ENCODE data around the gene SLC38A6.

SLC38A6 gene

GRCh38 chr14:60963761-60964160 lies 17.3 kb upstream of the SLC38A6 start:
- no peak overlapping the region for H3K27ac ChIP-seq (ENCODE audit: low read depth, low read length)
- no peak overlapping the region for H3K9ac ChIP-seq (ENCODE audit: low read length)
- no peaks in the 10 kb centered on the region for H3K9me3 ChIP-seq (ENCODE audit: low read length)
- no peaks in the 10 kb centered on the region for H3K27me3 ChIP-seq (ENCODE audit: control insufficient read depth in 1 of 2, insufficient read depth in 2 of 2, low read length in 2 of 2)
- H3K4me3 ChIP-seq (ENCODE audit: low read depth in 1 of 2, low read length in 2 of 2) = no peak overlapping the region
- no peaks in the 10 kb centered on the region for H3K4me1 ChIP-seq (ENCODE audit: insufficient read depth, low read length)
- no peaks in the 10 kb centered on the region for H3K36me3 ChIP-seq (ENCODE audit: insufficient read depth, low read length)

GRCh38 chr14:60964904-60965303 lies 16.1 kb upstream of the SLC38A6 start:
- H3K27me3 ChIP-seq (ENCODE audit: control insufficient read depth in 1 of 2, insufficient read depth in 2 of 2, low read length in 2 of 2) = no peaks in the 10 kb centered on the region
- H3K9me3 ChIP-seq (ENCODE audit: low read length) = no peaks in the 10 kb centered on the region
- no peak overlapping the region for H3K4me3 ChIP-seq (ENCODE audit: low read depth in 1 of 2, low read length in 2 of 2)
- H3K27ac ChIP-seq (ENCODE audit: low read depth, low read length) = no peak overlapping the region
- H3K4me1 ChIP-seq (ENCODE audit: insufficient read depth, low read length) = no peaks in the 10 kb centered on the region
- no peaks in the 10 kb centered on the region for H3K36me3 ChIP-seq (ENCODE audit: insufficient read depth, low read length)
- H3K9ac ChIP-seq (ENCODE audit: low read length) = no peak overlapping the region

DNA sequence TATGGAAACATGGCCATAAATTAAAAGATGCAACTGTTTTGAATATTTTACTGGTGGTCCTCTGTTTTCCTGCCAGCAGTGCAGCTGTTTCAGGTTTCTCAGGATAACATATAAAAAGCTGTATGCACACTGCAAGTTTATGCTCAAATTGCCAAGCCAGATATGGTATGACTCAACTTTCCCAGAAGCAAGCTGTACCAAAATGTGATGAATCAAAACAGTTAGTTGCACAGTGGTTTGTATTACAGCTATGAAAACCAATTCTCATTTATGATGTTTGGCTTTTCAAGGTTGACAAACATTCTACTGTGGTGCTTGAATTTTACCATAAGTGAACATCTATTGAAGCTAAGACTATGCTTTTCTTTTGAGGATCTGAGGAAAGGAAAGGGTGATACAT lies 15.6 kb upstream of the SLC38A6 start:
- Histone ChIP-seq H3K4me3 (ENCODE audit: low read depth in 1 of 2, low read length in 2 of 2) (no peak overlapping the region), H3K27me3 (ENCODE audit: control insufficient read depth in 1 of 2, insufficient read depth in 2 of 2, low read length in 2 of 2) (no peaks in the 10 kb centered on the region), H3K4me1 (ENCODE audit: insufficient read depth, low read length) (no peaks in the 10 kb centered on the region), H3K9me3 (ENCODE audit: low read length) (no peaks in the 10 kb centered on the region), H3K9ac (ENCODE audit: low read length) (no peak overlapping the region), H3K36me3 (ENCODE audit: insufficient read depth, low read length) (no peaks in the 10 kb centered on the region), H3K27ac (ENCODE audit: low read depth, low read length) (no peak overlapping the region)

DNA sequence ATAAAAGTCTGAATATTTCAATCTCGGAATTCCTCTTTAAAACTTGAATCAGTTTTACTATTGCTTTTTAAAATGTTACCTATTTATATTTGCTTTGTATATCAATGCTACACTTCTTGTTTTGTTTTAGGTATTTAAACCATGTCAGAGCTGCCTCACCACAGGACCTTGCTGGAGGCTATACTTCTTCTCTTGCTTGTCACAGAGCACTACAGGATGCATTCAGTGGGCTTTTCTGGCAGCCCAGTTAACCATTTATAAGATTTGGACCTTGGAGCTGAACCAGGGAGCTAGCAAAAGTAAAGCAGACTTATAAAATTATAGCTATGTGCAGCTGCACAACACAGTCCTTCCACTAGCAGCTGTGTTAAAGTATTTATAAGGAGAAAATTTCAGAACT lies 12.9 kb upstream of the SLC38A6 start:
- H3K27ac ChIP-seq (ENCODE audit: low read depth, low read length) = no peak overlapping the region
- no peak overlapping the region for H3K9ac ChIP-seq (ENCODE audit: low read length)
- H3K27me3 ChIP-seq (ENCODE audit: control insufficient read depth in 1 of 2, insufficient read depth in 2 of 2, low read length in 2 of 2) = no peaks in the 10 kb centered on the region
- no peaks in the 10 kb centered on the region for H3K36me3 ChIP-seq (ENCODE audit: insufficient read depth, low read length)
- no peaks in the 10 kb centered on the region for H3K9me3 ChIP-seq (ENCODE audit: low read length)
- no peak overlapping the region for H3K4me3 ChIP-seq (ENCODE audit: low read depth in 1 of 2, low read length in 2 of 2)
- no peaks in the 10 kb centered on the region for H3K4me1 ChIP-seq (ENCODE audit: insufficient read depth, low read length)

DNA sequence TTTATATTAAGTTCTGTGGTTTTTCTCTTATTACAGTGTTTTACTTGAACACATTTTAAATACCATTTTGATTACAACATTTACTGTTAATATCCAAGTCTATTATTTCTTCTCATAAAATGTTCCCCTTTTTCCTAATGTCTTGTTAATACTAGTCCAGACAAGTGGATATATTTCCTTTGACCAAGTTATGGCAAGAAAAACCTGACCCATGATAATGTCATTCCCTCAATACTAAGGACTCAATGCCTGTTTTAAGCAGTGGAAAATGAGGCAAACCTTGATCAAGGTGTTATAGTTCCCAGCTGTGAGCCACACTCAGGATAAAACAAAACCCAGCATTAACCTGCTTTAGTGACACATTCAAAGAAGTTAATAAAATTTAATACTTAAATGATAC lies 12.4 kb upstream of the SLC38A6 start:
- Histone ChIP-seq H3K9me3 (ENCODE audit: low read length) (no peaks in the 10 kb centered on the region), H3K4me1 (ENCODE audit: insufficient read depth, low read length) (no peaks in the 10 kb centered on the region), H3K36me3 (ENCODE audit: insufficient read depth, low read length) (no peaks in the 10 kb centered on the region), H3K27me3 (ENCODE audit: control insufficient read depth in 1 of 2, insufficient read depth in 2 of 2, low read length in 2 of 2) (no peaks in the 10 kb centered on the region), H3K9ac (ENCODE audit: low read length) (no peak overlapping the region), H3K4me3 (ENCODE audit: low read depth in 1 of 2, low read length in 2 of 2) (no peak overlapping the region), H3K27ac (ENCODE audit: low read depth, low read length) (no peak overlapping the region)

- Histone ChIP-seq H3K36me3 (ENCODE audit: insufficient read depth, low read length) (no peaks in the 10 kb centered on the region), H3K27me3 (ENCODE audit: control insufficient read depth in 1 of 2, insufficient read depth in 2 of 2, low read length in 2 of 2) (no peaks in the 10 kb centered on the region), H3K9ac (ENCODE audit: low read length) (no peak overlapping the region), H3K9me3 (ENCODE audit: low read length) (no peaks in the 10 kb centered on the region), H3K4me3 (ENCODE audit: low read depth in 1 of 2, low read length in 2 of 2) (no peak overlapping the region), H3K4me1 (ENCODE audit: insufficient read depth, low read length) (no peaks in the 10 kb centered on the region), H3K27ac (ENCODE audit: low read depth, low read length) (no peak overlapping the region)
Observed at GRCh38 chr14:60970146-60970545, 10.9 kb upstream of the SLC38A6 start.

- H3K36me3 ChIP-seq (ENCODE audit: insufficient read depth, low read length) = no peaks in the 10 kb centered on the region
- no peaks in the 10 kb centered on the region for H3K9me3 ChIP-seq (ENCODE audit: low read length)
- H3K27me3 ChIP-seq (ENCODE audit: control insufficient read depth in 1 of 2, insufficient read depth in 2 of 2, low read length in 2 of 2) = no peaks in the 10 kb centered on the region
- no peak overlapping the region for H3K4me3 ChIP-seq (ENCODE audit: low read depth in 1 of 2, low read length in 2 of 2)
- no peaks in the 10 kb centered on the region for H3K4me1 ChIP-seq (ENCODE audit: insufficient read depth, low read length)
- no peak overlapping the region for H3K9ac ChIP-seq (ENCODE audit: low read length)
- H3K27ac ChIP-seq (ENCODE audit: low read depth, low read length) = no peak overlapping the region
Observed at GRCh38 chr14:60971271-60971670, 9.8 kb upstream of the SLC38A6 start.

DNA sequence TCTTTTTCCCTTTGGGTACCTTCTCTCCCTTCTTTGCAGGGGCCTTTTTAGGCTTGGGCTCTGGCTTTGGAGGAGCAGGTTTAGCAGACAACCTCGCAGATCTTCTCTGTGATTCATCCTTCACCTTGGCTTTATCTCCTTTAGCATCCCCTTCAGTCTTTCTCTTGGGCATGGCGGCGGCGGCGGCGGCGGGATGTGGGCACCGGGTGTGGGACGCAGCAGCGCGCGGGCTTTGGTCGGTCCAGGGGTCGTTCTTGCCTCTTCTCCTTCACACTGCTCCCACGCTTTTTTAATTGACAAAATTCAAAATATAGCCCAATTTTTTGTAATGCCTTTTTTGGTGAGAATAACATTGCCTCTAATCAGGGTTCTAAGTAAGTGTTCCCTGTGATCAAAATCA lies 8.8 kb upstream of the SLC38A6 start:
- H3K4me3 ChIP-seq (ENCODE audit: low read depth in 1 of 2, low read length in 2 of 2) = no peak overlapping the region
- no peaks in the 10 kb centered on the region for H3K4me1 ChIP-seq (ENCODE audit: insufficient read depth, low read length)
- H3K9me3 ChIP-seq (ENCODE audit: low read length) = no peaks in the 10 kb centered on the region
- H3K27ac ChIP-seq (ENCODE audit: low read depth, low read length) = no peak overlapping the region
- H3K36me3 ChIP-seq (ENCODE audit: insufficient read depth, low read length) = no peaks in the 10 kb centered on the region
- no peak overlapping the region for H3K9ac ChIP-seq (ENCODE audit: low read length)
- H3K27me3 ChIP-seq (ENCODE audit: control insufficient read depth in 1 of 2, insufficient read depth in 2 of 2, low read length in 2 of 2) = no peaks in the 10 kb centered on the region

GRCh38 chr14:60973070-60973469 lies 8.0 kb upstream of the SLC38A6 start:
- no peaks in the 10 kb centered on the region for H3K9me3 ChIP-seq (ENCODE audit: low read length)
- no peaks in the 10 kb centered on the region for H3K27me3 ChIP-seq (ENCODE audit: control insufficient read depth in 1 of 2, insufficient read depth in 2 of 2, low read length in 2 of 2)
- no peak overlapping the region for H3K9ac ChIP-seq (ENCODE audit: low read length)
- peaks cover 6% of the 10 kb centered on the region for H3K4me1 ChIP-seq (ENCODE audit: insufficient read depth, low read length)
- H3K4me3 ChIP-seq (ENCODE audit: low read depth in 1 of 2, low read length in 2 of 2) = no peak overlapping the region
- H3K27ac ChIP-seq (ENCODE audit: low read depth, low read length) = no peak overlapping the region
- H3K36me3 ChIP-seq (ENCODE audit: insufficient read depth, low read length) = no peaks in the 10 kb centered on the region

- Histone ChIP-seq H3K4me1 (ENCODE audit: insufficient read depth, low read length) (peaks cover 9% of the 10 kb centered on the region), H3K36me3 (ENCODE audit: insufficient read depth, low read length) (no peaks in the 10 kb centered on the region), H3K9me3 (ENCODE audit: low read length) (no peaks in the 10 kb centered on the region), H3K4me3 (ENCODE audit: low read depth in 1 of 2, low read length in 2 of 2) (no peak overlapping the region), H3K27ac (ENCODE audit: low read depth, low read length) (no peak overlapping the region), H3K9ac (ENCODE audit: low read length) (no peak overlapping the region), H3K27me3 (ENCODE audit: control insufficient read depth in 1 of 2, insufficient read depth in 2 of 2, low read length in 2 of 2) (no peaks in the 10 kb centered on the region)
Observed at GRCh38 chr14:60974090-60974651, 6.9 kb upstream of the SLC38A6 start.

DNA sequence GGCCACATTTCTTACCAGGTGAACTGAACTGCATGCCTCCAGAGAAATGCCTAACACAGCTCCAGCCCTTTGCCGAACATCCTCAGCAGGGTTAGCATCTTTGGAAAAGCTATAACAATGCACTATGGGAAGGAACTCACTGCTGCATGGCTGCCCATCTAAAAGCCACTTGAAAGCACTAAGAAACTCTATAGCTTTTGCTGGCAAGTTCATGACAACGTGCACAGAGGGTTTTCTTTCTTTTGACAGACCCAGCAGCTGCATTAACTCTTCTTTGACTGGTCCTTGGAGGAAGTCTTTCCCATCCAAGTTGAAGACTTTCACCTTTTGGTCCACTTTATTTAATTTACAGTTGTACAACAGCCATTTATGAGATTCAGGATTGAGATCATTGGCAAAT lies 5.5 kb upstream of the SLC38A6 start:
- no peak overlapping the region for H3K27ac ChIP-seq (ENCODE audit: low read depth, low read length)
- peaks cover 17% of the 10 kb centered on the region for H3K4me1 ChIP-seq (ENCODE audit: insufficient read depth, low read length)
- H3K9me3 ChIP-seq (ENCODE audit: low read length) = no peaks in the 10 kb centered on the region
- no peak overlapping the region for H3K4me3 ChIP-seq (ENCODE audit: low read depth in 1 of 2, low read length in 2 of 2)
- no peak overlapping the region for H3K9ac ChIP-seq (ENCODE audit: low read length)
- no peaks in the 10 kb centered on the region for H3K36me3 ChIP-seq (ENCODE audit: insufficient read depth, low read length)
- no peaks in the 10 kb centered on the region for H3K27me3 ChIP-seq (ENCODE audit: control insufficient read depth in 1 of 2, insufficient read depth in 2 of 2, low read length in 2 of 2)

- no peaks in the 10 kb centered on the region for H3K36me3 ChIP-seq (ENCODE audit: insufficient read depth, low read length)
- no peak overlapping the region for H3K4me3 ChIP-seq (ENCODE audit: low read depth in 1 of 2, low read length in 2 of 2)
- peaks cover 25% of the 10 kb centered on the region for H3K4me1 ChIP-seq (ENCODE audit: insufficient read depth, low read length)
- H3K9me3 ChIP-seq (ENCODE audit: low read length) = no peaks in the 10 kb centered on the region
- no peak overlapping the region for H3K9ac ChIP-seq (ENCODE audit: low read length)
- H3K27ac ChIP-seq (ENCODE audit: low read depth, low read length) = no peak overlapping the region
- no peaks in the 10 kb centered on the region for H3K27me3 ChIP-seq (ENCODE audit: control insufficient read depth in 1 of 2, insufficient read depth in 2 of 2, low read length in 2 of 2)
Observed at GRCh38 chr14:60977847-60978246, 3.2 kb upstream of the SLC38A6 start.
